Kidney tubule cell (primary cell): ENCODE results near the gene ITPR1.
A peak's percentile ranks its signal among the peaks of the same experiment; 100 is the strongest.

Experiments used
- DNase-seq: peaks from one replicate; pipeline ENCODE4 v3.0.0-alpha.2; 2018; ENCODE audit warnings: low spot score

The ITPR1 gene

DNA sequence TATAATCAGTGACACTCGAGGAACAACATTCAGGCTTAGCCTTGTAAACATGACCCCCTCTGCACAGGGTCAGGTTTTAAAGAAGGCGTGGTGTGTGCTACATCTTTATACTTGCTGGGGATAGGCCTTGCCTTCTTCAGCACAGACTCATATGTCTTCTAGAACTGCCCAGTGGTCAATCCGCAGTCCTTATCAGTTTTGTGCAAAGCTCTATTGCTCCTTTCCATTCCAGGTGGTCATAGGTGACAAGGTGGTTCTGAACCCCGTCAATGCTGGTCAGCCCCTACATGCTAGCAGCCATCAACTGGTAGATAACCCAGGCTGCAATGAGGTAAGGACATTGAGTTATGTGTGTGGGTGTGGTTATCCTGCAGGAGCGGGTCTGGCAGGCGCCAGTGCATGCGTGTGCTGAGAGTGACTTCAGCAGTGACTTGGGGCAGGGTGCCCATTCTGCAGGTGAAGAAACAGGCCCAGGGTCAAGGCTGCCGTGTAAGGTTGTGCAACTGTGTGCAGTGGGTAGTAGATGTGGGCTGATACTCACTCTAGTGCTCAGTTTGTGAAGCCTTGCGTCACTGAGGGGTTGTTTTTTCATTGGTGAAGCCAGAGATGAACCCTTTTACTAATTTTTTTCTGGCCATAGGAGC is 150.9 kb downstream of the ITPR1 start:
- no peak for DNase-seq

DNA sequence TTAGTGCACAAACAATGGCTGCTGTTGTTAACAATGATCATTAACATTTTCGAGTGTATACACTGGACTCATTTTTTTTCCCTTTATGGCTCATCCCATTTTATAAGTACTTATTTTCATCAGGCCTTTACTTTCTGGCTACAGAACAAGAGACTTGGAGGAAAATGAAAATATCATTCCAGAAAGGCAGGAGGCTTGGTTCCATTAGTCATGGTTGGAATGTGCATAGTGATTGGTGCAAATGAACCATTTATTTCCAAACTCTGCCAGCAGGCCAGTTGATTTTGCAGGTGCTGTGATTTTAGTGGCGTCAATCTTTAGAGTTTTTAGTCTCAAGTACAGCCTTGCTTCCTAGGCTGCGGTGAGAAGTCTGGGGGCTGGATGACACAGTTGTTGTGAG is 151.8 kb downstream of the ITPR1 start:
- no peak for DNase-seq

DNA sequence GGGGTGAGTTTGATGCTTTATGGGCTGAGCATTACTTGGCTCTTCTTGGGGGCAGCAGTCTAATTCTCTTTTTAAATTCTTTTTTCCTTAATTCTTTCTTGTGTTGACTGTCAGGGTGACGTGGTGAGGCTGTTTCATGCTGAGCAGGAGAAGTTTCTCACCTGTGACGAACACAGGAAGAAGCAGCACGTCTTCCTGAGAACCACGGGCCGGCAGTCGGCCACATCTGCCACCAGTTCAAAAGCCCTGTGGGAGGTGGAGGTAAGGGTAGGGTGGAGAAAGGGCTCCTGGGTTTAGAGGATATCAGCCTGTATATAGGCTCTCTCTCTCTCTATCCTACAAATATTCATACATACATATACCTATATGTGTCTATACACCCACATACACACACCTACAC is 152.3 kb downstream of the ITPR1 start:
- no peak for DNase-seq

DNA sequence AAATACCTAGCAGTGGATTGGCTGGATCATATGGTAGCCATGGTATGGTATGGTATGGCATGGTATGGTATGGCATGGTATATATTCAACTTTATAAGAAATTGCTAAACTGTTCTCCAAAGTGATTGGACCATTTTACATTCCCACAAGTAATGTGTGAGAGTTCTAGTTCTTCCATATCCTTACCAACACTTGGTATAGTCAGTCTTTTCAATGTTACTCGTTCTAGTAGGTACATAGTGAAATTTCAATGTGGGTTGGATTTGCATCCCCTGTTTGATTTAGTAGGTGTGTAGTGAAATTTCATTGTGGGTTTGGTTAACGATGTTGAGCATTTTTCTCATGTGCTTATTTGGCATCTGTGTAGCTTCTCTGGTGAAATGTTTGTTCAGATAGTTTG is 154.3 kb downstream of the ITPR1 start:
- no peak for DNase-seq

DNA sequence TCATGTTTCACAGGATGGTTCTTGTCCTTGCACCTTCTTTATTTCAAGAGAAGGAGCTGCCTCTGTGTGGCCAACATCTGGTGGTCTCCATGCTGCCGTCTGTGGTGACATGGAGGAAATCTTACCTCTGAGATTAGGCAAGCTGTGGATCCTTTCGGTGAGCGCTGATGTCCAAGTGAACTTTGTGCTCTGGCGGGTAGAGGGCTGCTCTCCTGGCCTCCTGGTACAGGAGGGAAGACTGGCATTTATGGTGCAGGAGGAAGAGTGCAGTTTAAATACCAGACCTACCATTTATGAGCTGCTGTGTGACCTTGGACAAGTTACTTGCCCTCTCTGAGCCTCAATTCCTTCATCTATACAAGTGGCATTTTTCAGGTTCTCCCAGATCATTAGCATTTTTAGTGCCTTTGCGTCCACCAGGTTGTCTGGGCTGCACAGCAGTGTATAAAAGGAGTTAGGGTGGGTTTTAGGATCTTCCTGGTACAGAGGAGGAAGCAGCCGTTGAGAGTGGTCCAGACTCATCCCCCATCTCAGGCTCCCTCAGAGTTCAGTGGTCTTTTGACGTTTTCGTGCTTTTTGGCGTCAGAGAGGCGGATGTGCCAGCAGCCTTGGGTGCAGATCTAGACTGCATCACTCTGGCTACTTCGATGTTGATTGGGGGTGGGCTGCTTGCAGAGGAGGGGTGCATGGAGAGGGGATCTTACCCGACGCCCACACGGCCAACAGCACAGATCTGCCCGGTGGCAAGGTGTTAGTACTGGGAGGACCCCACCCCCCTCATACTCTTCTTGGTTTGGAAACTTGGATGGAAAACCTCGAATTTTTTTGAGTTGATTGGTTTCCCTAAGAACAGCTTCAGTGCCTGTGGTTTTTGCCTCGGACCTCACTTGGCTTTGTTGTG is 162.2 kb downstream of the ITPR1 start:
- DNase-seq, result no peak

DNA sequence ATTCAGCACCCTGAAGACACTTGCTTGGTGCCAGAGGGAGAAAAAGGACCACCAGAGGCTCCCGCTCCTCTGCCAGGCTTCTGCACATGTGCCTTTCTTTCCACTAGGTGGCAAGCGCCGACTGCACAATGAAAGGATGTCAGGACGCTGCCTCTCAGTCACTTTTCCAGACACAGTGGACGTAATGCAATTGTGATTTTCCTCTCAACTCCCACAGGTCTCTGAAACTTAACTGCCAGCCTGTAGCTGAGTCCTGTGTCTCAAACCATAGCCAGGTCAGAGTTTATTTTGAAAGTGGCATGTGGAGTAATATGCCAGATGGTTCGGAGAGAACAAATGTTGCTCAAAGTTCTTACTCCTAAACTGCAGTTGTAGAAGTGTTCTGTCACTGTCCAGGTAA is 162.9 kb downstream of the ITPR1 start:
- DNase-seq, result peak; percentile 69

DNA sequence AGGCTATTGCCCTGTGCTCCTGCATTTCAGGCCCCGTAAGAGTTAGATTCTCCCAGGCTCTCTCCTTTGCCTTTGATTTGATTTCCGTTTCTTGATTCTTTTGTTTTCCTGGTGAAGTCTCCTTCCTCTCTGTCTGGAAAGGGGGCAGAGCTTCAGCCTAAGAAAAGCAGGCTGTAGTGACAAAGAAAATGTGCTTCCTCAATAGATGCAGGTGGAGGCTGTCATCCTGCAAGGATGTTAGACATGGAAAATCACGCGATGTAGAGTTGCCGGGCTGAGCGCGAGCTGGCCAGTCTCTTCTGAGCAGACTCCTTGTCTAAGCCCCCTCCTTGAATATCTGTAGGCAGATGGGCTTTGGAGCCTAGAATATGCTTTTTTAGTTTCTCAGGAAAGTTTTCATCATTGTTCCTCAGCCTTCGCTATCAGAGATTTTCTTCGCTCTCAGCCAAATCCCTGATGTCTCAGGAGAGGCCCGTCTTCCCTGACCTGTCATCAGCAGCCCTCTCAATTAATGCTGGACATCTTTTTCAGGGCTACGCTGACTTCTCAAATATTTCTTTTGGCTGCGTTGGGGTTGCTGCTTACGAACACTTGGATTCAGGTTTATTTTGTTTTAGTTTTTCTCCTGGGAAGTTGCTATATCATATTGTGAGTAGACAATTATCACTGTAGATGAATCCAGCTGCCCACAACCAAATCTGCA is 163.6 kb downstream of the ITPR1 start:
- DNase-seq, result no peak

DNA sequence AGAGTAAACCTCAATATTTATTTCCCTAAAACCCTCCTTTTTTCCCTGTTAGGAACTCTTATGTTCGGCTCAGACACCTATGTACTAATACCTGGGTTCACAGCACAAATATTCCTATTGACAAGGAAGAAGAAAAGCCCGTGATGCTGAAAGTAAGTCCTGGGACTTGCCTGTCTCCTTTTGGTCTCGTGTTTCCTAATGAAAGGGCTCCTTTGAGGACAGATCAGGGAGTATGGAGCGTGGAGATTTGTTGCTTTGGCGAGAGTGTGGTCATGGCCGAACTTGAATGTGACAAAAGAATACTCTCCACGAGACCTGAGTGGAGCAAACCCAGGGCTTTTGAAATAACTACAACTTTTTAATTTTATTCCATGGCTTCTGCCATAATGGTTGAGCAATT is 167.8 kb downstream of the ITPR1 start:
- no peak for DNase-seq

DNA sequence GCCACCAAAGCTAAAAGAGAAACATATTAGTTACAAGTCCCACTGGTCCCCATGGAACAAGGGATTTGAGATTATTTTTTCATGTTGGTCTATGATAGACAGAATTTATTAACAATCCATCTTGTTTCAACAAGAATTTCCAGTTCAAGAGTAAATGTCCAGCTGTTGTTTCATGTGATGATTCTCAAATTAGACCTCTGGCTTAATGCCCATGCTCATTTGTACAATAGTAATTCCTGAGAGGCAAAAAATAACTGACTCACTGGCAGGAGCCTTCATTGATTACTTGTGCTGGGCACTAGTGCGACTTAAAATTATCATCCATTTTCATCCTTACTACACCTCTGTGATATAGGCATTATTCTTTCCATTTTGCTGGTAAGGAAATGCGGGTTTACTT is 171.3 kb downstream of the ITPR1 start:
- no peak for DNase-seq

DNA sequence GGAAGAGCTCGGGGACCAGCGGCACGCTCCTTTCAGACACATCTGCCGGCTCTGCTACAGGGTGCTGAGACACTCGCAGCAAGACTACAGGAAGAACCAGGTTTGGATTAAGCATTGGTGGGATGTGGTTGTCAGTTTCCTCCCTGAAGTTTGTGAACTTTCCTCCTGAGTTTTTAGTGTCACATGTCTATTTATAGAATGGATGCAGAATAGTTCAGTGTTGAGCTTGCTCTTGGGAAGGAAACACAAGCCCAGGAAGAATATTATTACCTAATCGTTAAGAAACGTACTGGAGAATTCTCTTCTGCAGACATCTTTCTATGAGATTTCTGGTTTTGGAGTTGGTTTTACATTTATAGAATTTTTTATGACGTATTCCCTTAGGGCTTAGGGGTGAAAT is 172.0 kb downstream of the ITPR1 start:
- DNase-seq, result no peak

DNA sequence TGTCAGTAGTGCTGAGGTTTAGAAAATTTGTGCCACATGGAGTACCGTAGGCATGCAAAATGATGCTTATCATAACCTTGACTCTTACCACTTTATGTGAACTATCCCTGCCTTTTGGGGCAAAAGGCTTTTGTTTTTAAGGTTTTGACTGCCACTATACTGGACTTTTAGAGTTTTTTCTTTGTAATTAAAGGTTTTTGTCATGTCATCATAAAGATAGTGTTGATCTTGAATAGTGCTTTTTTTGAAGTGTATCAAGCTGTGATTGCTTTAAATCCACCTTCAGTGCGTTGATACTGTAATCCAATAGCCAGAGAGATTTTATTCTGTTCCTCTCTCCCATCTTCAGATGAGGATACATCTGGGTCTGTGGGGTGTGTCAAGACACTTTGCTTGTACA is 172.9 kb downstream of the ITPR1 start:
- DNase-seq, result no peak

DNA sequence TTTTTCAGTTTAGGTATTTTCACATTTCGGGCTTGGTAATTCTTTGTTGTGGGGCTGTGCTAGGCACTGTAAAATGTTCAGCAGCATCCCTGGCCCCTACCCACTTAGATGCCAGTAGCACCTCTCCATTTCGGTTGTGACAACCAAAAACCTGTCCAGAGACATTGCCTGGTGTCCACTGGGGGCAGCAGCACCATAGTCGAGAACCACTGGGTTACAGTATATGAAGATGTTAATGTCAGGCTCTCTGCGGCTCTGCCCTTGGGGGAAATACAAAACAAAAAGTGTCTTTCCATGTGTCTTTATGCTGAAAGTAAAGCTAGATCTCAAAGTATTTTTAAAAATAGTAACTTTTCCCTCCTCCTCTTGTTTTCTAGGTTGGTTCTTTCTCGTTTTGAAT is 177.2 kb downstream of the ITPR1 start:
- DNase-seq, result peak; percentile 19

DNA sequence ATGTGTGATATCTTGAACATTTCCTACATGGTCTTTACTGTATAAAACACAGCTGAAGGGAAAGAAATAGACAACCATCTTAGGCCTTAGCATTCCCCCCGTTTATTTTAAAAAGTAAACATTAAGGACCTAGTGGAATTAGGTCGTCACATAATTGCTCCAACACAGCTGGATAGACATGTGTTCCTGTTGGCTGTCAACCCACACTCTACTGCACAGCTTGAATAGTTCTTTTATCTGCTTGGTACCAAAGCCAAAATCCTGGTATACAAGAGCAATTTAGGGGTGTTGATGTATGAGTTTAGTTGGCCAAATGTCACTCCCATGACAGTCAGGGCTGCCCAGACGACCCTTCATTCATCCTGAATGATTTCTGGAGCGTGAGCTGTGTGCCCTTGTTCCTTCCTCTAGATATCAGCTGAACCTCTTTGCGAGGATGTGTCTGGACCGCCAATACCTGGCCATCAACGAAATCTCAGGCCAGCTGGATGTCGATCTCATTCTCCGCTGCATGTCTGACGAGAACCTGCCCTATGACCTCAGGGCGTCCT is 179.7 kb downstream of the ITPR1 start:
- no peak for DNase-seq

DNA sequence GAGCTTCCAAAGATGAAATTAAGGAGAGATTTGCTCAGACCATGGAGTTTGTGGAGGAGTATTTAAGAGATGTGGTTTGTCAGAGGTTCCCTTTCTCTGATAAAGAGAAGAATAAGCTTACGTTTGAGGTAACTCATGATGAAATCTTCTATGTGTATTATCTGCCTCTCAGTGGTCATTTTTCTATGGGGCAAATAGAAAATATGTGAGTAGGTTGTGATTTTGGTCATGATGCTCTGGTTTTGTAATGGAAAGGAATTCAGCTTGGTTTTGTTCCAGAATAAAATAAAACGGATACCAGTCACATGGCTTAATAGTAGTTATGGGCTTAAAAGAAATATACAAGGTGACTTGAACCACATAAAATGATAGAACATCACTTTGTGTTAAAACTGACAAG is 181.1 kb downstream of the ITPR1 start:
- no peak for DNase-seq

DNA sequence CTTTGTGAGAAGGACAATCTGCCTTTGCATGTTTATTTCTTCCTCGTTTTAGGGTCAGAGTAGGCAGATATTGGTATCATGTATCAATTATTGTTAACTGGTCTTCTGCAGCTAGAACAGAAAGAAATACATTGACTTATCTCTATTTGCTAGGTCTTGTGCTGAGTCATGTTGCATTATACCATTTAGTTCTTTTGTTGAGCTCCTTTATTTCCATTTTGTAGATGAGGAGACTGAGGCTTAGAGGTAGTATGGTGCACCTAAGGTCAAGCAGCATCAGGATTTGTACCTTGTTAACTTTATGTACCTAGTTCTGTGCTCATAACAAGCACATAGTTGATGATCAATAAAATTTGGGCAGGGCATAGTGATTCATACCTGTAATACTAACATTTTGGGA is 182.6 kb downstream of the ITPR1 start:
- DNase-seq, result no peak

DNA sequence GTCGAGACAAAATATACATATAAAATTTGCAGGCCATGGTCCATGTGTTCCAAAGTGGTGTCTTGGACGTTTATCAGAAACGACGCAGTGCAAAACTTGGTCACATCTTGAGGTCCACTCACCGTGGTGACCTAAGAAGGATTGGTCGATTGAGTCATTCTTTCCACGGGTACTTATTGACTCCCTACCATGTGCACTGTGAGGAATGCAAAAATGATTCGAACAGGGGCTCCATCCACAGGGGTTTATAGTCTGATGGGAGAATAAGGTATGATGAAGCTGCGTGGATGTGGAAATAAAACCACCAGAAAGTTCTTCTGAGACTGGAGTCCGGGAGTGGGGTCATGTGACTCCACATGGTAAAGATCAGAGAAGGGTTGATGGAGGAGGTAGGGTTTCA is 185.2 kb downstream of the ITPR1 start:
- DNase-seq, result no peak

DNA sequence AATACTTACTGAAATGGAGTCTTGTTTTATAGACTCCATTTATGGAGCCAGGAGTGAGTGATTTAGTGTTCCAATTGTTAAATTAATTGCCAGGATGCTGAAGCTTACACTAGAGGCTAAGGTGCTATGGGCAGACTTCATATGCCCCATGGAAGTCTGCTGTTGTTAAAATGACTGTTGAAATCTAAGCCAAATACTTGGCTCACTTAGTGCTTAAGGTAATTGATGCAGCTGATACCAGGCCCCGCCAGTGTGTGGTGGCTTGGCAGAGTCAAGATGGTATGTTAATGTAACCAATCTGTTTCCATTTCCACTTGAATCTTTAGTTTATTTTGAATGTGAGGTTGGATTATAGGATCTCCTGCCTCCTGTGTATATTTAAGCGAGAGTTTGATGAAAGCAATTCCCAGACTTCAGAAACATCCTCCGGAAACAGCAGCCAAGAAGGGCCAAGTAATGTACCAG is 187.1 kb downstream of the ITPR1 start:
- no peak for DNase-seq

DNA sequence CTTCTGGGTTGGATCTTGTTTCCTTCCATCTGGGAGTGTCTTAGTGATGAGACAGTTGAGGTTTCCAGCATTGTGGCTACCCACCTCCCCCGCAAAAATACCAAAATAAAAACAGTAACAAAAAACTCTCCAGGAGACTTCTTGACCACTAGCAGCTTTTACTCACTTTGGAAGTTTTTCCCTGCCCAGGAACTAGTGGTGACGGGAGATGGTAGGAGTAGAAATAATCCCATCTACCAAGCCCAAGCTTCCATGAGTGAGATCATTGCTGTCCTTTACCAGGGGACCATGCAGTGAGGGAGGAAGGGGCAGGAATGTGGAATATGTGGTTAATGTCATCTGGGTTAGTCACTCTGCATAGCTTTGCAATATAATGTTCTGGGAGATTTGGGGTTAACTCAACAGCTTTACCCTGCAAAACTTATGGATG is 187.7 kb downstream of the ITPR1 start:
- peak; percentile 83 for DNase-seq

DNA sequence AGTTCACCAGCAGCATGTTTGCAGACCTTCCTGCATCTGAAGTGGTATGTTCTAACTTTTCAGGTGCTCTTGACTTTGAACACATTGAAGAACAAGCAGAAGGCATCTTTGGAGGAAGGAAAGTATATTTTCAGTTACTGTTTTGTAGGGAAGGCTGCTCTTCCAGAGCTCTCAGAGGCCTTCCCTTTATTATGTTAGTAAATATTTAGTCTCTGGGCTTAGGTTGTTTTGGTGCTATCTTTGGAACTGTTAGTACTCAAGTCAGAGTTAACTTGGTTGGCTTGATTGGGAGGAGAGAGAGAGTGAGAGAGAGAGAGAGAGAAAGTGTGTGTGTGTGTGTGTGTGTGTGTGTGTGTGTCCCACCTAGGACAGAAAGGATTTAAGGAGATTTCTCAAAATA is 188.2 kb downstream of the ITPR1 start:
- no peak for DNase-seq

DNA sequence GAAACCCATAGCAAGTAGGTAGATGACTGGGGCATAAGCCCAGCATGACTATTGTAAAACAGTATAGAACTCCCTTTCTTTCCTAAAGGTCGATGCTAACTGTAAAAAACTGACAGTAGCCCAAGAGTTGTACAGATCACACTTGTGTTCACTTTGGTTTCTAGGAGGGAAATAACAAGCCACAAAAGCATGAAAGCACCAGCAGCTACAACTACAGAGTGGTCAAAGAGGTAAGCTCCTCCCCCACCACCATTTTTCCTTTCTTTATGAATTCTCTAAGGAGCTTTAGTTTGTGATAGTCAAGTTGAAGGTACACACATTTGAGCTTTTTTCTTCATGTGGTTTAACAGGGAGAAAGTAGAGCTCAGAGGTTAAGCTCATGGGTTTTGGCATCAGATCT is 191.0 kb downstream of the ITPR1 start:
- DNase-seq, result no peak

DNA sequence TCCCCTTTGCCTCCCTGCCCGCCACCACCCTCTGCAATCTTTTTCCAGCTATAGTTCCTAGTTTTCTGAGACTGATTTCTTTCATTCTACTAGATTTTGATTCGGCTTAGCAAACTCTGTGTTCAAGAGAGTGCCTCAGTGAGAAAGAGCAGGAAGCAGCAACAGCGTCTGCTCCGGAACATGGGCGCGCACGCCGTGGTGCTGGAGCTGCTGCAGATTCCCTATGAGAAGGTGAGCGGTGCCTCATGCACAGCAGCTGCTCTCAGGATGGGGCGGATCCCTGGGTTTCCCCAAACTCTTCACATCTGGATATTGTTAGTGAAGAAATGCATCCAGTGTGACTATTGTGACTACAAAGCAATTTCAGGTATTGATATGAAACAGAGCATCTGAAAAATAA is 191.8 kb downstream of the ITPR1 start:
- DNase-seq, result no peak

DNA sequence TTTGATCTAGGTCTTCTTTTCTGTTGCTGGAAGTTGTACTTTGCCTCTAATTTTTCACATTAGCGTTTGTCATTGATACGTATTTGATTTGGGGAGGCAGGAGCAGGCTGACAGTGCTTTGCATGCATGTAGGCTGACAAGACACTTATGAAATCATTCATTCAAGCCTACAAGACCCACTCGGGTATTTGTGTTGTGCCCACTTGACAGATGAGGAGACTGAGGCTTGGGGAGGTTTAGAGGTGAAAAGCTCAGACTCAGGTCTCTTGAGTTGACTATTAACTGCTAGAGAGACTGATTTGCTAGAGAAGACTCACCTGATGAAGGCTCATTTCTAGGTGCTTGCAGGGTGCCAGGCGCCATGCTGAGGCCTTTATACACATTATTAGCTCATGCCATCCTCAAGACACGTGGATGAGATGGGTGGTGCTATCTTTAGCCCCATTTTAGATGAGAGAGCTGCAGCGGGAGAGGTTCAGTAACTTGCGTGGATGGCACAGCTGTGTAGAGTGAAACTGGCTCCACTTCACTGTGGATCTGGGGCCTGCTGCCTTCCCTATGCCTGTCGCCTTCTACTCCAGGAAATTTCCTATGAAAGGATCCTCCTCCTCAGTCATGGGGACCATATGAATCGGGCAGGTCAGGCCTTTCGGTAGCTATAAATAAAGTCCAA is 192.7 kb downstream of the ITPR1 start:
- DNase-seq, result no peak
